Measurements from ENCODE around the gene TOLLIP. TPM values are rescaled to one million over a fixed set of nuclear protein-coding genes. Genes with fewer than 3 reads are reported as not detected.
"Not testable (repeated sequence)": the region's sequence is repeated elsewhere in the genome, so short reads cannot be mapped to it uniquely, and the experiment has no call there.

The TOLLIP gene
- total RNA-seq, 2 experiments from 2014 or later = 36.7 to 37.5 TPM

DNA sequence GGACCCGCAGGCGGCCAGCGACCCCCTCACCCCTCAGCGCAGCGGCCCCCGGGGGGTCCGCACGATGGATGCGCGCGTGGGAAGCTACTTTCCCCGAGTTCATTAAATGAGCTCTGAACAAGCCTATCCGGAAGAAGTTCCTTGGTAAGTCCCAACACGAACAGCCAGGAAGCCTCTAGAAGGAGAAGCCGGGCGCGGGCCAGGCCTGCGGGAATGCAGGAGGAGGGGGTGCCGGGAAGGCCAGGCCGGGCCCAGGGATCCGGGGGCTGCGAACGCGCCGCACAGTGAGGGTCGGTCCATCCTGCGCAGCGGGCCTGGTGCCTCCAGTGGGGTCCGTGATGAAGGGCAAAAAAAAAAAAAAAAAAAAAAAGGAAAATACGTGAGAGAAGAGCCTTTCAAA lies 36.9 kb downstream of the TOLLIP start:
- no peak for ATAC-seq (ENCODE audit: low read depth)
- Mint-ChIP-seq H3K9me3 (no peaks in the 10 kb centered on the region), H3K27me3 (peaks cover 2% of the 10 kb centered on the region), H3K4me3 (no peak overlapping the region), H3K27ac (no peak overlapping the region), H3K4me1 (no peaks in the 10 kb centered on the region), H3K36me3 (no peaks in the 10 kb centered on the region)
- DNase-seq = no peak
- POLR2A ChIA-PET = no interaction called here

DNA sequence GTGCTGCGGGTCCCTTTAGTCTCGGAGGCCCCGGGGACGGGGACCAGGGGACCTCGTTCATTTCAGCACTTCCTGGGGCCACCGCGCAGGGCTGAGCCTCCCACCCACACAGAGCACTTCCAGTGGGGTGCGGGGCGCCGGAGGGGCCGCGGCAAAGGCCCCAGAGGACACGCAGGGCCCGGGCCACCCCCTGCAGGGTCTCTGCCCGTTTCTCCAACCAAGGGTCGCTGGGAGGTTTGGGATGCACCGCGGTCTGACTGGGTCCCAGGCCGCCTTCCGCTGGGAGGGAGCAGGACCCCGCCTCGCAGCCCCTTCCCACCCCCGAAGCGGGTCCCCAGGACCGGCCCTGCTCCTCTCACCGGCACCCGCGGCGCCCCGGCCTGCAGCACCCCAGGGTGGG lies 37.5 kb downstream of the TOLLIP start:
- ATAC-seq (ENCODE audit: low read depth) = no peak
- no peaks in the 10 kb centered on the region for H3K9me3 Mint-ChIP-seq
- H3K4me3 Mint-ChIP-seq = no peak overlapping the region
- H3K27me3 Mint-ChIP-seq = peaks cover 2% of the 10 kb centered on the region
- POLR2A ChIA-PET = no interaction called here
- no peak overlapping the region for H3K27ac Mint-ChIP-seq
- no peaks in the 10 kb centered on the region for H3K36me3 Mint-ChIP-seq
- peaks cover 2% of the 10 kb centered on the region for H3K4me1 Mint-ChIP-seq
- no peak for DNase-seq

DNA sequence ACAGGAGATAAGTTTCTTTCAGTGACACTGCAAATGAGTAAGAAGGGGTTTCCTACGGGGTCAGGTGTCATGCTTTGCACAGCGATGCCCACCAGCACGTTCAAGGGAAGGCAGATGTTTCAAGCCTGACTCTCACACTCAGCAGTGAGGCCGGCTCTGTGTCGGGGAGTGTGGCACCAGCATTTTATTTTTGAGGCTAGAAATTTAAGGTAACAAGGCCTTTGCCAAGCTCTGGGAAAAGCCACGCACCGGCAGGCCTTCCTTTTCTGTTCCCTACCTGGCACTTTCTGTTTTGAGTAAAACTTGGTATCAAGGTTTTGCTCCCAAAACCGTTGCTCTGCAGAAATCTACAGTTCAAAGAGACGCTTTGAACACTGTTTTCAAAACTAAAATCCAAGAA lies 38.0 kb downstream of the TOLLIP start:
- Mint-ChIP-seq H3K9me3 (peaks cover 4% of the 10 kb centered on the region), H3K27ac (no peak overlapping the region), H3K27me3 (peaks cover 2% of the 10 kb centered on the region), H3K36me3 (peaks cover 2% of the 10 kb centered on the region), H3K4me1 (peaks cover 2% of the 10 kb centered on the region), H3K4me3 (no peak overlapping the region)
- no peak for ATAC-seq (ENCODE audit: low read depth)
- DNase-seq = no peak
- POLR2A ChIA-PET = no interaction called here

DNA sequence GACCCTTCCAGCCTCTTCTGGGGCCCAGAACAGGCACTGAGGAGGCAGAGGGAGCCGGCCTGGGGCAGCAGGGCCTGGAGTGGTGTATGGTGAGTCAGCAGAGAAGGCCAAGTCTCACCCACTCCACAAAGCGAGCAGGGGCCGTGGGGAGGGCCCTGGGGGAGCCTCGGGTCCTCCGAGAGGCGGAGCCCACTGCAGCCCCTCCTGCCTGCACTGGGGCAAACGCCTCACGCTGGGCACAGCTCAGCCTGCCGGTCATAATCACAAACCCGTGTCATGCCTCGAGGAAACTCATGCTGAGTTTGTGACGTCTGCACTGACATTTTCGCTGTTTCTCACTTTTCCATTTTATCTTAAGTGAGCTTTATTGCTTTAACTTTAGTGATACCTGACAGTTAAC lies 38.4 kb downstream of the TOLLIP start:
- POLR2A ChIA-PET = no interaction called here
- H3K27ac Mint-ChIP-seq = no peak overlapping the region
- peaks cover 4% of the 10 kb centered on the region for H3K9me3 Mint-ChIP-seq
- no peak for ATAC-seq (ENCODE audit: low read depth)
- DNase-seq = no peak
- H3K4me3 Mint-ChIP-seq = no peak overlapping the region
- peaks cover 2% of the 10 kb centered on the region for H3K27me3 Mint-ChIP-seq
- H3K4me1 Mint-ChIP-seq = peaks cover 2% of the 10 kb centered on the region
- peaks cover 2% of the 10 kb centered on the region for H3K36me3 Mint-ChIP-seq

DNA sequence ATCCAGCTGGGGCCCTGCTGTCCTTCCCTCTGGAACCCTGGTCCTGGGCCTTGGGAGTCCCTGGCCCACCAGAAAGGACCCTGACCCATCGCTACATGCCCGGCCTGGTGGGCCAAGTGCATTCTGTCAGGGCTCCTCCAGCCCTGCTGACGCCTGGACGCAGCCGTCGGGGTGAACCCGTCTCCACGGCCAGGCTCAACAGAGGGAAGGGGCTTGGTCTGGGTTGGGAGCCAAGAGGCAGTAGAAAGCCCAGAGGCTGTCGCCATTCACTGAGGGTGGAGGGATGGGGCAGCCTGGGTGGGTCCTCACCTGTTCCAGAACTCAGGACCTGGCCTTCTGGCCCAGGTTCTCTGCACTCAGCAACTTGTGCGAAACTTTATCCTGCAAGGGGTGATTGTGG lies 39.0 kb downstream of the TOLLIP start:
- Mint-ChIP-seq H3K9me3 (peaks cover 4% of the 10 kb centered on the region), H3K4me1 (peaks cover 2% of the 10 kb centered on the region), H3K27ac (no peak overlapping the region), H3K27me3 (peaks cover 2% of the 10 kb centered on the region), H3K4me3 (no peak overlapping the region), H3K36me3 (peaks cover 2% of the 10 kb centered on the region)
- ATAC-seq (ENCODE audit: low read depth) = no peak
- no peak for DNase-seq
- POLR2A ChIA-PET = no interaction called here

DNA sequence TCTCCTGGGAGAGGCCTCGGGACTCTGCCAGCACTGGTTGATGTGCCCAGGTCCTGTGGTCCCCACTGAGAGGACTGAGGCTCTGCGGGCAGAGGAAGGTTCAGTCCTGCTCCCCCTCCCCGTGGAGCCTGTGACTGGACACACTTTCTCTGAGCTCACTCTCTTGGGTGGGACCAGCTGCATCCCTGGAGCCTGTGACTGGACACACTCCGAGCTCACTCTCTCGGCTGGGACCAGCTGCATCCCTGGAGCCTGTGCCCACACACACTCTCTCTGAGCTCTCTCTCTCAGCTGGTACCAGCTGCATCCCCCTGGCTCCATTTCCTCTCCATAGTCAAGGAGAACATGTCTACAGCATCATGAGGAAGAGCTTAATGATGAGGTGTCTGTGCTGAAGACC lies 39.5 kb downstream of the TOLLIP start:
- DNase-seq (no peak), ATAC-seq (ENCODE audit: low read depth) (no peak)
- POLR2A ChIA-PET = no interaction called here
- Mint-ChIP-seq H3K27me3 (peaks cover 2% of the 10 kb centered on the region), H3K4me3 (no peak overlapping the region), H3K27ac (no peak overlapping the region), H3K9me3 (peaks cover 6% of the 10 kb centered on the region), H3K36me3 (peaks cover 2% of the 10 kb centered on the region), H3K4me1 (peaks cover 2% of the 10 kb centered on the region)

DNA sequence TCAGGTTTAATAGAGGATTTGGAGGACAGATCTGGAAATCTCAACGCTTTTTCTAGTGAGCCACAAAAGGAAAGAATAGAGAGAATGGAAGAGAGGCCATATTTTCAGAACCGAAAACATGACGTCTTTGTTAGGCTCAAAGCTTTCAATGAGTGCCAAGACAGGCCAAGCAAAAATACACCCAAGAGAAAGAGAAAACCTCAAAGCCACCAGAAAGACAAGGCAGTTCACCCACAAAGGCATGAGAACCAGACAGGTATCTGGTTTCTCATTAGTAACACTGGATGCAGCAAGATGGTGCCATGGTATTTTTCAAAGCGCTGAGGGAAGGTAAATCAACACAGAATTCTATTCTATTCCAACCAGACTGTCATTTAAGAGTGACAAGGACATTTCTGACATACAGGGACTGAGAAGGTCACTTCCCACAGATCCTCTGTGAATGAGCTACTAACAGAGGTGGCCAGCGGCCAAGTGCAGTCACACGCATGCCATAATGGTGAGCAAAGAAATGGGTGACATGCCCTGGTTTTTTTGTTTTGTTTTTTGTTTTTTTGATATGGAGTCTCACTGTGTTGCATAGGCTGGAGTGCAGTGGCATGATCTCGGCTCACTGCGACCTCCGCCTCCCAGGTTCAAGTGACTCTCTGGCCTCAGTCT lies 41.9 kb downstream of the TOLLIP start:
- peaks cover 5% of the 10 kb centered on the region for H3K36me3 Mint-ChIP-seq
- DNase-seq (no peak), ATAC-seq (ENCODE audit: low read depth) (no peak)
- no peak overlapping the region for H3K4me3 Mint-ChIP-seq
- H3K27ac Mint-ChIP-seq = no peak overlapping the region
- peaks cover 5% of the 10 kb centered on the region for H3K4me1 Mint-ChIP-seq
- peaks cover 2% of the 10 kb centered on the region for H3K27me3 Mint-ChIP-seq
- H3K9me3 Mint-ChIP-seq = peaks cover 9% of the 10 kb centered on the region
- POLR2A ChIA-PET = no interaction called here

DNA sequence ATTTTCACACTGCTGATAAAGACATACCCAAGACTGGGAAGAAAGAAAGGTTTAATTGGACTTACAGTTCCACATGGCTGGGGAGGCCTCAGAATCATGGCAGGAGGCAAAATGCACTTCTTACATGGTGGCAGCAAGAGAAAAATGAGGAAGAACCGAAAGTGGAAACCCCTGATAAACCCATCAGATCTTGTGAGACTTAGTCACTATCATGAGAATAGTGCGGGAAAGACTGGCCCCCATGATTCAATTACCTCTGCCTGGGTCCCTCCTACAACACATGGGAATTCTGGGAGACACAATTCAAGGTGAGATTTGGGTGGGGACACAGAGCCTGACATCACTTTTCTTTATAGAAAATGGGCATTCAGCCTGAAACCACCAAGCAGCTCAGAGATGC lies 42.5 kb downstream of the TOLLIP start:
- DNase-seq; ATAC-seq (ENCODE audit: low read depth); H3K4me3 Mint-ChIP-seq; H3K9me3 Mint-ChIP-seq; H3K4me1 Mint-ChIP-seq; H3K36me3 Mint-ChIP-seq; H3K27me3 Mint-ChIP-seq; H3K27ac Mint-ChIP-seq; POLR2A ChIA-PET: not testable (repeated sequence)

DNA sequence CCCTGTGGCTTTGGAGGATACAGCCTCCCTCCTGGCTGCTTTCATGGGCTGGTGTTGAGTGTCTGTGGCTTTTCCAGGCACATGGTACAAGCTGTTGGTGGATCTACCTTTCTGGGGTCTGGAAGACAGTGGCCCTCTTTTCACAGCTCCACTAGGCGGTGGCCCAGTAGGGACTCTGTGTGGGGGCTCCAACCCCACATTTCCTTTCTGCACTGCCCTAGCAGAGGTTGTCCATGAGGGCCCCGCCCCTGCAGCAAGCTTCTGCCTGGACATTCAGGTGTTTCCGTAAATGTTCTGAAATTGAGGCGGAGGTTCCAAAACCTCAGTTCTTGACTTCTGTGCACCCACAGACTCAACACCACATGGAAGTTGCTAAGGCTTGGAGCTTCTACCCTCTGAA lies 44.0 kb downstream of the TOLLIP start:
- POLR2A ChIA-PET; H3K4me1 Mint-ChIP-seq; H3K36me3 Mint-ChIP-seq; H3K9me3 Mint-ChIP-seq; DNase-seq; H3K27me3 Mint-ChIP-seq; ATAC-seq (ENCODE audit: low read depth); H3K27ac Mint-ChIP-seq; H3K4me3 Mint-ChIP-seq: not testable (repeated sequence)

DNA sequence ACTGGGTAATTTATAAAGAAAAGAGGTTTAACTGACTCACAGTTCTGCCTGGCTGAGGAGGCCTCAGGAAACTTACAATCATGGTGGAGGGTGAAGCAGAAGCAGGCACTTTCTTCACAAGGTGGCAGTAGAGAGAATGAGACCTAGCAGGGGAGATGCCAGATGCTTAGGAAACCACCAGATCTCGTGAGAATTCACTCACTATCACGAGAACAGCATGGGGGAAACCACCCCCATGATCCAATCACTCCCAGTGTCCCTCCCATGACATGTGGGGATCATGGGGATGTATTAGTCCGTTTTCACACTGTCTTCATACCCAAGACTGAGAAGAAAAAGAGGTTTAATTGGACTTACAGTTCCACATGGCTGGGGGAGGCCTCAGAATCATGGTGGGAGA lies 45.0 kb downstream of the TOLLIP start:
- ATAC-seq (ENCODE audit: low read depth); H3K27me3 Mint-ChIP-seq; DNase-seq; H3K9me3 Mint-ChIP-seq; H3K36me3 Mint-ChIP-seq; H3K4me1 Mint-ChIP-seq; H3K4me3 Mint-ChIP-seq; POLR2A ChIA-PET; H3K27ac Mint-ChIP-seq: not testable (repeated sequence)

DNA sequence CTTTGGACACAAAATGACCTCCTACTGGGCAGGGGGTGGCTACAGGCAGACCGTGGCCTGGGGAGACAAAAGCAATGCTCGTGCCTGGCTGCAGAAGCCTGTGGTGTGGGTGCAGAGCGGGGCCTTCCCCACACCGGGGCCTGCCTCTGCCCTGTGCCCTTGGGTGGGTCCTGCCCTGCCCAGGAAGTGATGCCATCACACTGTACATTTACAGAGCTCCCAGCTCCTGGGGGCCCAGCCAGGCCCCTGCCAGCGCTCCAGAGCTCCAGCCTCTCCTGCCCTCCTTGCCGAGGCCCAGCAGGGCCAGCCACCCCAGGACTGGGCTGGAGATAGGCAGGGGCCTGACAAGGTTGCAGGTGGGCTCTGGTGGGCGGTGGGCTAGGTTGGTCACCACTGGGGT lies 46.4 kb downstream of the TOLLIP start:
- ATAC-seq (ENCODE audit: low read depth) (peak; percentile 59), DNase-seq (no peak)
- Mint-ChIP-seq H3K36me3 (peaks cover 5% of the 10 kb centered on the region), H3K27me3 (no peaks in the 10 kb centered on the region), H3K27ac (peak overlapping the region; percentile 98), H3K9me3 (peaks cover 9% of the 10 kb centered on the region), H3K4me1 (peaks cover 6% of the 10 kb centered on the region), H3K4me3 (peak overlapping the region; percentile 88)
- POLR2A ChIA-PET = interaction anchor here (0.8 to 1.8 kb wide), 8 partner anchors 14 to 310 kb away, joined by 3 to 18 read pairs (median 3); partner anchors contain the start of genes BRSK2 and TOLLIP

DNA sequence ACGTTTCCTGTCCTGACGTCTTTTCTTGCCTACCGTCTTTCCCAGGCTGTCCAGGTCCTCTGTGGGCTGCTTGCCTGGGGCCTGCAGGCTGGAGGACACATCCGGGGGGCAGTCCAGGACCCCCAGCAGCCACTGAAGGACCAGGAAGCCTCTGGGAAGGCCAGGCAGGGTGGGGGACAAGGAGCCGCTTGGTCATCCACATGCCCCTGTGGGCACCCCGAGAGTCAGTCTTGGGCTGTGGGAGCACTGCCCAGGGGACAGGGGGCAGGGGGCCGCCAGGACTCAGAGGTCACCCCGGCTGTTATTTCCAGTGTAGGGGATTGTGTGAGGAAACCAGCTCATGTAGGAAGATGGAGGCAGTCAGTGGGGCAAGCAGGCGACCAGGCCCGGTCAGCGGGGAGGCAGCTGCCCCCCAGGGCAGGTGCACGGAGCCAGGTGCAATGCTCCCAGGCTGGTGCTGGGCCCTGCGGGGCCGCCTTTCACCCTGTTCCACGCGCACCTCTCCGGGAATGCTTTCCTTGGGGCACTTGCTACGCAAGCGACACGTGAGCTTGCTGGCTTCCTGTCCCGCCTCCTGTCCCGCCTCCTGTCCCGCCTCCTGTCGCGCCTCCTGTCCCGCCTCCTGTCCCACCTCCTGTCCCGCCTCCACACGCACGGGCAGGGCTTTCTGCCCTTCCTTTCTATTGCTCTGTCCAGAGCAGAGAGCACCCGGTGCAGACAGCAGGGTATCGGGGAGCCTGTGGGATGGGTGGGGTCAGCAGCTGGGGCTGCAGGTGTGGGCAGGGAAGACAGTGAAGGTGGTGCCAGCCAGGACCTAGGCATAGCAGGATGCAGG lies 47.0 kb downstream of the TOLLIP start:
- peaks cover 9% of the 10 kb centered on the region for H3K9me3 Mint-ChIP-seq
- peak; percentile 88 for DNase-seq
- H3K27me3 Mint-ChIP-seq = no peaks in the 10 kb centered on the region
- H3K4me1 Mint-ChIP-seq = peaks cover 6% of the 10 kb centered on the region
- peaks cover 5% of the 10 kb centered on the region for H3K36me3 Mint-ChIP-seq
- H3K4me3 Mint-ChIP-seq = peak overlapping the region; percentile 88
- H3K27ac Mint-ChIP-seq = peak overlapping the region; percentile 98
- ATAC-seq (ENCODE audit: low read depth) = peak; percentile 84
- POLR2A ChIA-PET = interaction anchor here (0.8 to 1.8 kb wide), 8 partner anchors 14 to 311 kb away, joined by 3 to 18 read pairs (median 3); partner anchors contain the start of genes BRSK2 and TOLLIP

DNA sequence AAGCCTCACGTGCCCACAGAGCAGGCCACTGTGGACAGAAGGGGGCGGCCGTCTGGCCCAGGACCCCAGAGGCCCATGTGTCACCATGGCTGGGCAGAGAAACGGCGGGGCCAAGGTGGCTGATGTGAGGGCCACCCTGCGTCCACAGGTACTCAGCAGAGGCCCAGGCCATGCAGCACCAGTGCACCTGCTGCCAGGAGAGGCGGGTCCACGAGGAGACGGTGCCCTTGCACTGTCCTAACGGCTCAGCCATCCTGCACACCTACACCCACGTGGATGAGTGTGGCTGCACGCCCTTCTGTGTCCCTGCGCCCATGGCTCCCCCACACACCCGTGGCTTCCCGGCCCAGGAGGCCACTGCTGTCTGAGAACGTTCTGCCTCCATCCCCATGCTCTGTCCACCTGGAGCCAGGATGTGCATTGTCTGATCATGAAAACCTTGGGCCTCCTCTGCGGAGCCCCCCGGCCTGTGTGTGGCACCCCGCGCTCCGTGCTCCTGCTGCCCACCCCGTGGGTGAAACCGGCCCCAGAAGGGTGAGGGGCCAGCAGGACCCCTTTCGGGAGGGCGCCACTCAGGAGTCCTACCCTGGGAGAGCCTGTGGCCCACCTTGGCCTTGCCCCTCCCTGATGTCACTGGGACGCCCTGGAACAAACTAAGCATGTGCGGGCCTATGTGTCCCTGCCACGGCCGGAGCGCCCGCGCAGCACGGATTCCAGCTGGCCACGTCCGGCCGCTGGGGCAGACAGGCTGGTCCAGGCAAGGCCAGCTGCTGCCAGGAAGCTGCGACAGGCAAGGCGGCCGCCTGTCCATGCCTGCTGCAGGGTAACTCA lies 48.0 kb downstream of the TOLLIP start:
- H3K4me1 Mint-ChIP-seq = peaks cover 4% of the 10 kb centered on the region
- POLR2A ChIA-PET = interaction anchor here (1.7 to 1.8 kb wide), 2 partner anchors 48 to 128 kb away, joined by 5 to 18 read pairs; partner anchors contain the start of genes BRSK2 and TOLLIP
- ATAC-seq (ENCODE audit: low read depth) = no peak
- H3K36me3 Mint-ChIP-seq = peaks cover 2% of the 10 kb centered on the region
- no peaks in the 10 kb centered on the region for H3K27me3 Mint-ChIP-seq
- H3K27ac Mint-ChIP-seq = no peak overlapping the region
- peaks cover 5% of the 10 kb centered on the region for H3K9me3 Mint-ChIP-seq
- H3K4me3 Mint-ChIP-seq = peak overlapping the region; percentile 88
- DNase-seq = no peak

Measured in activated naive CD8-positive, alpha-beta T cell treated with anti-CD3 and anti-CD28 coated beads, Interleukin-2, amount 10 ng/mL, durations not matched to agents 7 days and 5 days (primary cell).